ENCODE data around the gene ZFYVE9. TPM values are rescaled to one million over a fixed set of nuclear protein-coding genes. Genes with fewer than 3 reads are reported as not detected.

The ZFYVE9 gene
- total and polyA plus RNA-seq, 2 experiments from 2014 or later: 7.1 to 30.3 TPM

DNA sequence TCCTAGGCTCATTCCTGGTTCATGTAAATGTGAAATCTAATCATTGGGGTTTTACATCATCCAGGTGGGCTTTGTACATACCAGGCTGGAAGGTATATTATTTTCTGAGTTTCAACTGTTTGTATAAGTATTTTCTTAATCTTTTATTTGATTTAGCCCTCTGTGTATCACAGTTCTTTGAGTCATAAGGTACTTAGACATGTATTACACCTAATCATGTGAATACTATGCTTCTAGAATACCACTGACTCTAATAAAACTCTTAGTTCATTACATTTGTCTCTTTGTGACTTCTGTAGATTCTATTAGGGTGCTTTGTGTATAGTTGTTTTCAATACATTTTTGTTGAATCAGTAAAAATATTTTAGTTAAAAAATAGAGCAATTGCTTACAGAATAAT is 92.8 kb downstream of the ZFYVE9 start:
- H3K4me3 ChIP-seq: no peak overlapping the region
- no peak for TF ChIP-seq CTCF (IDR thresholded peaks at IDR 0.05; ENCODE audit: low read depth, low read length)
- no peaks in the 10 kb centered on the region for H3K36me3 ChIP-seq
- H3K27me3 ChIP-seq: no peaks in the 10 kb centered on the region
- no peaks in the 10 kb centered on the region for H3K4me1 ChIP-seq (ENCODE audit: low read depth)
- DNase-seq (ENCODE audit: low read depth in 1 of 2, low spot score in 1 of 2): no peak
- no peak overlapping the region for H3K27ac ChIP-seq
- no peaks in the 10 kb centered on the region for H3K9me3 ChIP-seq (ENCODE audit: low read depth)

GRCh38 chr1:52235646-52236045 is 93.8 kb downstream of the ZFYVE9 start:
- no peak for TF ChIP-seq CTCF (IDR thresholded peaks at IDR 0.05; ENCODE audit: low read depth, low read length)
- Histone ChIP-seq H3K4me3 (no peak overlapping the region), H3K36me3 (no peaks in the 10 kb centered on the region), H3K9me3 (ENCODE audit: low read depth) (no peaks in the 10 kb centered on the region), H3K27me3 (no peaks in the 10 kb centered on the region), H3K4me1 (ENCODE audit: low read depth) (no peaks in the 10 kb centered on the region), H3K27ac (no peak overlapping the region)
- DNase-seq (ENCODE audit: low read depth in 1 of 2, low spot score in 1 of 2): no peak

- Histone ChIP-seq H3K9me3 (ENCODE audit: low read depth) (no peaks in the 10 kb centered on the region), H3K4me3 (no peak overlapping the region), H3K4me1 (ENCODE audit: low read depth) (no peaks in the 10 kb centered on the region), H3K27ac (no peak overlapping the region), H3K27me3 (no peaks in the 10 kb centered on the region), H3K36me3 (no peaks in the 10 kb centered on the region)
- no peak for TF ChIP-seq CTCF (IDR thresholded peaks at IDR 0.05; ENCODE audit: low read depth, low read length)
- peak in 1 of 2 donors; percentile 61 for DNase-seq (ENCODE audit: low read depth in 1 of 2, low spot score in 1 of 2)
Measured at GRCh38 chr1:52237430-52237829, 95.5 kb downstream of the ZFYVE9 start.

DNA sequence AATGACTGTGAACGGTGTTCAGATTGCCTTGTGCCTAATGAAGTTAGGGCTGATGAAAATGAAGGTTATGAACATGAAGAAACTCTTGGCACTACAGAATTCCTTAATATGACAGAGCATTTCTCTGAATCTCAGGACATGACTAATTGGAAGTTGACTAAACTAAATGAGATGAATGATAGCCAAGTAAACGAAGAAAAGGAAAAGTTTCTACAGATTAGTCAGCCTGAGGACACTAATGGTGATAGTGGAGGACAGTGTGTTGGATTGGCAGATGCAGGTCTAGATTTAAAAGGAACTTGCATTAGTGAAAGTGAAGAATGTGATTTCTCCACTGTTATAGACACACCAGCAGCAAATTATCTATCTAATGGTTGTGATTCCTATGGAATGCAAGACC is 96.6 kb downstream of the ZFYVE9 start:
- no peak for TF ChIP-seq CTCF (IDR thresholded peaks at IDR 0.05; ENCODE audit: low read depth, low read length)
- Histone ChIP-seq H3K27ac (no peak overlapping the region), H3K4me3 (no peak overlapping the region), H3K4me1 (ENCODE audit: low read depth) (no peaks in the 10 kb centered on the region), H3K27me3 (no peaks in the 10 kb centered on the region), H3K36me3 (no peaks in the 10 kb centered on the region), H3K9me3 (ENCODE audit: low read depth) (no peaks in the 10 kb centered on the region)
- peak in 1 of 2 donors; percentile 38 for DNase-seq (ENCODE audit: low read depth in 1 of 2, low spot score in 1 of 2)

- no peak for TF ChIP-seq CTCF (IDR thresholded peaks at IDR 0.05; ENCODE audit: low read depth, low read length)
- no peak overlapping the region for H3K27ac ChIP-seq
- no peaks in the 10 kb centered on the region for H3K27me3 ChIP-seq
- no peaks in the 10 kb centered on the region for H3K9me3 ChIP-seq (ENCODE audit: low read depth)
- H3K4me1 ChIP-seq (ENCODE audit: low read depth): no peaks in the 10 kb centered on the region
- DNase-seq (ENCODE audit: low read depth in 1 of 2, low spot score in 1 of 2): peak in 1 of 2 donors; percentile 19
- H3K36me3 ChIP-seq: no peaks in the 10 kb centered on the region
- no peak overlapping the region for H3K4me3 ChIP-seq
Measured at GRCh38 chr1:52238887-52239707, 97.2 kb downstream of the ZFYVE9 start.

Data from cardiac muscle cell (in vitro differentiated cells and primary cell).